ENCODE data around the gene LCE1C.
A peak's percentile ranks its signal among the peaks of the same experiment; 100 is the strongest.

Gene LCE1C

DNA sequence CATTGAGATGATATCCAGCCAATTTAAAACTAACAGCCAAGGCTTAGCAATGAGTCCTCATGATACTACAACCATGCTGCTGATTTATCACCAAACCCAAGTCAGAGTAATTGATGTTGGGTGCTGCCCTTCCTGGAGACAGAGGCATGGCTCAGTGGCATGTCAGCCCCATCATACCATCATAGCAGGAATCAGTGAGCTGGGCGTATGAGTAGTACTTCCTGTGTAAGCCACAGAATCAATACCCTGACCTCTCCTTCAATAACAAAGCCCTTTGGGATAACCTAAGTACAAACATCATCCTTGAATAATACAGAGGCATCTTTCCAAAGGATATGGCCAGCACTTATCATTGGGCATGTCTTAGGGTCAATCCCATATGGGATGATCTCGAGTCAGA is 23.4 kb downstream of the LCE1C start:
- no peak overlapping the region for H3K27ac ChIP-seq
- TF ChIP-seq, protein P1, sequence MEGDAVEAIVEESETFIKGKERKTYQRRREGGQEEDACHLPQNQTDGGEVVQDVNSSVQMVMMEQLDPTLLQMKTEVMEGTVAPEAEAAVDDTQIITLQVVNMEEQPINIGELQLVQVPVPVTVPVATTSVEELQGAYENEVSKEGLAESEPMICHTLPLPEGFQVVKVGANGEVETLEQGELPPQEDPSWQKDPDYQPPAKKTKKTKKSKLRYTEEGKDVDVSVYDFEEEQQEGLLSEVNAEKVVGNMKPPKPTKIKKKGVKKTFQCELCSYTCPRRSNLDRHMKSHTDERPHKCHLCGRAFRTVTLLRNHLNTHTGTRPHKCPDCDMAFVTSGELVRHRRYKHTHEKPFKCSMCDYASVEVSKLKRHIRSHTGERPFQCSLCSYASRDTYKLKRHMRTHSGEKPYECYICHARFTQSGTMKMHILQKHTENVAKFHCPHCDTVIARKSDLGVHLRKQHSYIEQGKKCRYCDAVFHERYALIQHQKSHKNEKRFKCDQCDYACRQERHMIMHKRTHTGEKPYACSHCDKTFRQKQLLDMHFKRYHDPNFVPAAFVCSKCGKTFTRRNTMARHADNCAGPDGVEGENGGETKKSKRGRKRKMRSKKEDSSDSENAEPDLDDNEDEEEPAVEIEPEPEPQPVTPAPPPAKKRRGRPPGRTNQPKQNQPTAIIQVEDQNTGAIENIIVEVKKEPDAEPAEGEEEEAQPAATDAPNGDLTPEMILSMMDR (IDR thresholded peaks at IDR 0.05) = no peak
- TF ChIP-seq ZFX (IDR thresholded peaks at IDR 0.05; ENCODE audit: borderline replicate concordance) = no peak

DNA sequence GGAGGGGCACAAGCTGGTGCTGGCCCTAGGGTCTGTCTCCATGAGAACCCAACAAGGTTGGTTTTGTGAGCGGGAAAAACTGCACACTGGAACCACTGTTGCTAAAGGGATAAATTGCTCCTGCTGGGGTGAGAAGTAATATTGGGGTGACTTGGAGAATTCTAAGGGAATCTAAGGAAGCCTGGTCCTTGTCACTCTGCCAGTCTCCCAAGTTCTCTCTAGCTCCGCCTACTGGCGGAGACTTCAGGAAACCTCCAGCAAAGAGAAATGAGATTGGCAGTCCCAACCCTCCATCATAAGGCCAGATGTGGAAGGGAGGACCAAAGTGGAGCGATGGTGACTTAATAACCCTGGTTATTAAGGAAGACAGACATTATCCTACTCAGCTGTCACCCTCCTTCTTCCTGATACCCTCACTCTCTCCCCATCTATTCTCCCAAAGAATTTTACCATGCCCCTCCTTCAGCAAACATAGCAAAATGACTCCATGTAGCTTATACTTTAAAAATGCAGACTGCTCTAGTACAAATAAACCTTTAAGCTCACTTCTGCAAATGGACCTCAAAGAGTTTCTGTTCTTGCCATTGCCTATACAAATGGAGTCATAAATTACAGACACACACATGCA is 28.8 kb downstream of the LCE1C start:
- TF ChIP-seq, protein P1 (IDR thresholded peaks at IDR 0.05) = peak; percentile 89
- no peak for TF ChIP-seq ZFX (IDR thresholded peaks at IDR 0.05; ENCODE audit: borderline replicate concordance)
- H3K27ac ChIP-seq = no peak overlapping the region

- H3K27ac ChIP-seq = no peak overlapping the region
- TF ChIP-seq ZFX (IDR thresholded peaks at IDR 0.05; ENCODE audit: borderline replicate concordance) = no peak
- TF ChIP-seq, protein P1 (IDR thresholded peaks at IDR 0.05) = no peak
Measured at GRCh38 chr1:152776361-152776760, 30.1 kb downstream of the LCE1C start.

DNA sequence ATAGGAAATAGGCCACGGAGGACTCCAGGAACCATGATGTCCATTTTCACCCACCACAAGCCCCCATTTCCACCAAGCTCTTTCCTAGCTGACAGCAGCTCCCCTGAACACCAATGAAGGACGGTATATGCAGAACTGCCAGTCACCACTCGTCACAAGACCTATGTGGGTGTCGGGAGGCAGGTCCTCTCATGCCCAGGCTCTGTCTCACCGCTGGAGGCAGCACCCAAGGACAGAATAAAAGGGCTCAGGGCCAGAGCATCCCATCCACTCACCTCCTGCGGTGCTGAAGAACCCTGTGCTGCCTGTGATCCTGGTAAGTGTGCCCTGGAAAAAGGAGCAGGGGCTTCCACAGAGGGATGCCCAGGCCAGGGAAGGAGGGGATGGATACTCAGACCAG is 31.6 kb downstream of the LCE1C start, which contains the start of gene LCE1F:
Gene LCE1F, plus strand, starts transcription at position 266 of the 400 bp plus-strand sequence. CDS start 1,232 bp downstream, outside the sequence.
- TF ChIP-seq, protein P1 (IDR thresholded peaks at IDR 0.05) = no peak
- TF ChIP-seq ZFX (IDR thresholded peaks at IDR 0.05; ENCODE audit: borderline replicate concordance) = no peak
- no peak within 1 kb of the TSS for H3K27ac ChIP-seq

DNA sequence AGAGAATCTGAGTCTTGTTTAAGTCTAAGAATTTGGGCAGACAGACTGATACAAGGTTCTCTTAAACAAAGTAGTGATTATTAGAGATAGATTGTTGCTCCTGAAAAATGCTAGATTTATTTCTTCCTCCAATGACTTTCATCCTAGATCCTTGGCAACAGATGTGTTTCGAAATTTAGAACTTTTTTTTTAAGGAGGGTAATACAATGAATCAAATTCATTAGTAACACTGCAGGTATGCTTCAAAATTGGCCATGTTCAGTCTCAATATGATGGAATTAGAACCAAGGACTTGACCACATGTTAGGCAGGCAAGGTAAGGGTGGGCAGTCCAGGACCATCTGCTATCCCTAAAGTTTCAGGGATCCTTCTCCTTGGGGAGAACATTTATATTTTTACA is 36.0 kb downstream of the LCE1C start:
- no peak overlapping the region for H3K27ac ChIP-seq
- TF ChIP-seq ZFX (IDR thresholded peaks at IDR 0.05; ENCODE audit: borderline replicate concordance) = no peak
- TF ChIP-seq, protein P1 (IDR thresholded peaks at IDR 0.05) = no peak

- TF ChIP-seq ZFX (IDR thresholded peaks at IDR 0.05; ENCODE audit: borderline replicate concordance) = no peak
- TF ChIP-seq, protein P1 (IDR thresholded peaks at IDR 0.05) = no peak
- no peak overlapping the region for H3K27ac ChIP-seq
Measured at GRCh38 chr1:152768847-152769533, 37.5 kb downstream of the LCE1C start.

DNA sequence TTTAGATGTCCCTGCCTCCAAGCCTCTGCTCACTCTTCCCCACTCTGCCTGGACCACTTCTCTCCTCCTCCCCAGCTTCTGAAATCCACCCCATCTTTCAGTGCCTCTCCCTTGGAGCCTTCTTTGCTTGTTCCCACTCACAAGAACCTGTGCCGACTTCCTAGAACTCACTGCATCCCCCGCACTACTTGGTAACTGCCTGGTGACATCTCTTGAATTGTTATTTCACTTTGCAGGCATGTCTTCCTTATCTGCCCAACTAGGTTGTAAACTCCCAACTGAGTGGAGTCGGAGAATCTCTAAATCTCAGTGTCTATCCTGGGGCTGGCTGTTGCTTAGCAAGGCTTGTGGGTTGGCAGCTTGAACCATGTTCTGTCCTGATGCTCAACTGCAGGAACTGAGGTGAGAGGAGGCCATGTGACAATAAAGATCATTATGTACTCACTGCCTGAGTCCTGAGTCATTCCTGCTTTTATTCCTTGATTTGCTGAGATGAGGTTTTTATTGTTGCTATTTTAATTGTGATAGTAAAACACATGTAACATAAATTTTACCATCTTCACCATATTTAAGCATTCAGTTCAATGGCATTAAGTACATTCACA is 44.7 kb downstream of the LCE1C start:
- no peak overlapping the region for H3K27ac ChIP-seq
- TF ChIP-seq, protein P1 (IDR thresholded peaks at IDR 0.05) = no peak
